ENCODE measurements around the gene CCR5AS.
"Not testable (repeated sequence)": the region's sequence is repeated elsewhere in the genome, so short reads cannot be mapped to it uniquely, and the experiment has no call there.

Gene CCR5AS

DNA sequence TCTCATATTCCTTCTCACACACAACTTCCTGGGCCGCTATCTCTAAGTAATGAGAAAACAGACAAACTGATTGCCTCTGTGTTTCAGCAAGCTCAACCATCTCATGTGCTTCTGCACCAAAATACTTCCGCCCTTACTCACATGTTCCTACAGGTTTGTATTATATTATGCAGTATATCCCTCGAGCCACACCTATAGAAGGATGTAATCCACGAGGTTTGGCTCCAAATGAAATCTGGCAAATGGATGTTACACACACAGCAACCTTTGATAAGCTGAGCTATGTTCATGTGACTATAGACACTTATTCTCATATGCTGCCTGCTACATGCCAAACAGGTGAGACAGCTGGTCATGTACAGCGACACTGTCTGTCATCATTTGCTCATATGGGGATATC lies 22.8 kb upstream of the CCR5AS start:
- Histone ChIP-seq H3K27ac (ENCODE audit: low read length) (no peak overlapping the region), H3K9me3 (ENCODE audit: insufficient read depth, low read length) (no peaks in the 10 kb centered on the region), H2AFZ (ENCODE audit: low read depth, low read length) (no peak overlapping the region), H3K9ac (ENCODE audit: low read length) (no peak overlapping the region), H3K36me3 (replicated peaks; ENCODE audit: low read depth, low read length) (no peaks in the 10 kb centered on the region), H3K79me2 (ENCODE audit: low read length) (no peaks in the 10 kb centered on the region), H3K4me3 (ENCODE audit: low read length) (no peak overlapping the region), H3K27me3 (ENCODE audit: low read depth, low read length) (peaks cover 44% of the 10 kb centered on the region), H3K4me1 (ENCODE audit: low read length) (no peaks in the 10 kb centered on the region), H4K20me1 (ENCODE audit: insufficient read depth, low read length) (no peaks in the 10 kb centered on the region), H3K4me2 (ENCODE audit: low read length) (no peak overlapping the region)
- TF ChIP-seq, protein P1, sequence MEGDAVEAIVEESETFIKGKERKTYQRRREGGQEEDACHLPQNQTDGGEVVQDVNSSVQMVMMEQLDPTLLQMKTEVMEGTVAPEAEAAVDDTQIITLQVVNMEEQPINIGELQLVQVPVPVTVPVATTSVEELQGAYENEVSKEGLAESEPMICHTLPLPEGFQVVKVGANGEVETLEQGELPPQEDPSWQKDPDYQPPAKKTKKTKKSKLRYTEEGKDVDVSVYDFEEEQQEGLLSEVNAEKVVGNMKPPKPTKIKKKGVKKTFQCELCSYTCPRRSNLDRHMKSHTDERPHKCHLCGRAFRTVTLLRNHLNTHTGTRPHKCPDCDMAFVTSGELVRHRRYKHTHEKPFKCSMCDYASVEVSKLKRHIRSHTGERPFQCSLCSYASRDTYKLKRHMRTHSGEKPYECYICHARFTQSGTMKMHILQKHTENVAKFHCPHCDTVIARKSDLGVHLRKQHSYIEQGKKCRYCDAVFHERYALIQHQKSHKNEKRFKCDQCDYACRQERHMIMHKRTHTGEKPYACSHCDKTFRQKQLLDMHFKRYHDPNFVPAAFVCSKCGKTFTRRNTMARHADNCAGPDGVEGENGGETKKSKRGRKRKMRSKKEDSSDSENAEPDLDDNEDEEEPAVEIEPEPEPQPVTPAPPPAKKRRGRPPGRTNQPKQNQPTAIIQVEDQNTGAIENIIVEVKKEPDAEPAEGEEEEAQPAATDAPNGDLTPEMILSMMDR (IDR thresholded peaks at IDR 0.05; ENCODE audit: low read depth, low read length), result no peak
- no peak for TF ChIP-seq EZH2phosphoT487 (IDR thresholded peaks at IDR 0.05; ENCODE audit: low read depth)

DNA sequence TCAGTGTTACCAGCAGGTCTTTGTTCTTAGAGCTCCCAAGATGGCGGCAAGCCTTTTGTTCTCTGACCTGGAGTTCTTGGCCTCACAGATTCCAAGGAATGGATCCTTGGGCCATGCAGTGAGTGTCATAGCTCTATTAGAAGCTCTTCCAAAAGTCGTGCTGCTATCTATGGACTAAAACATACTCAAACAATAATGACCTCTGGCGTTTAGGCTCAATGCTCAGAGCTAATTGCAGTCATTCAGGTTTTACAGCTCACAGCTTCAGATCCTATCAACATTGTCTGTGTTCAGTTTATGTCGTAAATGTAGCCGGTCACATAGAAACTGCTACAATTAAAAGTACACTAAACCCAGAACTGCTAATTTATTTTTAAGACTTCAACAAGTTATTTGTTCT lies 22.4 kb upstream of the CCR5AS start:
- Histone ChIP-seq H2AFZ (ENCODE audit: low read depth, low read length) (no peak overlapping the region), H3K4me1 (ENCODE audit: low read length) (no peaks in the 10 kb centered on the region), H3K79me2 (ENCODE audit: low read length) (no peaks in the 10 kb centered on the region), H3K27ac (ENCODE audit: low read length) (no peak overlapping the region), H3K27me3 (ENCODE audit: low read depth, low read length) (peaks cover 44% of the 10 kb centered on the region), H3K36me3 (replicated peaks; ENCODE audit: low read depth, low read length) (no peaks in the 10 kb centered on the region), H3K9me3 (ENCODE audit: insufficient read depth, low read length) (no peaks in the 10 kb centered on the region), H3K4me2 (ENCODE audit: low read length) (no peak overlapping the region), H3K4me3 (ENCODE audit: low read length) (no peak overlapping the region), H4K20me1 (ENCODE audit: insufficient read depth, low read length) (no peaks in the 10 kb centered on the region), H3K9ac (ENCODE audit: low read length) (no peak overlapping the region)
- TF ChIP-seq EZH2phosphoT487 (IDR thresholded peaks at IDR 0.05; ENCODE audit: low read depth), result no peak
- TF ChIP-seq, protein P1 (IDR thresholded peaks at IDR 0.05; ENCODE audit: low read depth, low read length), result no peak

GRCh38 chr3:46427916-46428833 lies 21.3 kb upstream of the CCR5AS start:
- H3K9ac ChIP-seq (ENCODE audit: low read length), result no peak overlapping the region
- no peaks in the 10 kb centered on the region for H3K9me3 ChIP-seq (ENCODE audit: insufficient read depth, low read length)
- H3K27ac ChIP-seq (ENCODE audit: low read length), result no peak overlapping the region
- TF ChIP-seq EZH2phosphoT487 (IDR thresholded peaks at IDR 0.05; ENCODE audit: low read depth), result no peak
- TF ChIP-seq, protein P1 (IDR thresholded peaks at IDR 0.05; ENCODE audit: low read depth, low read length), result no peak
- no peaks in the 10 kb centered on the region for H4K20me1 ChIP-seq (ENCODE audit: insufficient read depth, low read length)
- H3K27me3 ChIP-seq (ENCODE audit: low read depth, low read length), result peaks cover 46% of the 10 kb centered on the region
- no peaks in the 10 kb centered on the region for H3K79me2 ChIP-seq (ENCODE audit: low read length)
- H3K4me1 ChIP-seq (ENCODE audit: low read length), result no peaks in the 10 kb centered on the region
- no peak overlapping the region for H3K4me3 ChIP-seq (ENCODE audit: low read length)
- H2AFZ ChIP-seq (ENCODE audit: low read depth, low read length), result no peak overlapping the region
- no peak overlapping the region for H3K4me2 ChIP-seq (ENCODE audit: low read length)
- H3K36me3 ChIP-seq (replicated peaks; ENCODE audit: low read depth, low read length), result no peaks in the 10 kb centered on the region

DNA sequence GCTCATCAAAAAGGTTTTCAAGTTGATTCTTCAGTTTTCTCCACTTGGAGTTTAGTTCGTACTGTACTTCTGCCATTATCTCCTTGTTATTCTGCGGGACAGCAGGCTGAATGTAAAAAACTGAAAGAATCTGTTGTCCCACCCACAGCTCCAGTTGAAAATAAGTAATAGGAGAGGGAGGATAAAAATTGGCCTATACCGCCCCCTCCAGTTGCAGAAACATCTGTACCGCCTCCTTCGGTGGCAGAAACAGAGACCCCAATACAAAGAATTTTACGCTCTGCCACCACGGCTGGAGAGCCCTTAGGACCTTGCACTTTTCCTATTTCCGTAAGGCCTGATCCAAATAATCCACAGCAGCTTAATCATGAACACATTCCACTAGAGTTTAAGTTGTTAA lies 20.5 kb upstream of the CCR5AS start:
- not testable (repeated sequence) for H3K4me2 ChIP-seq (ENCODE audit: low read length); H3K4me1 ChIP-seq (ENCODE audit: low read length); H3K9ac ChIP-seq (ENCODE audit: low read length); H3K27ac ChIP-seq (ENCODE audit: low read length); H3K79me2 ChIP-seq (ENCODE audit: low read length); H3K9me3 ChIP-seq (ENCODE audit: insufficient read depth, low read length); H3K36me3 ChIP-seq (replicated peaks; ENCODE audit: low read depth, low read length); H3K4me3 ChIP-seq (ENCODE audit: low read length); H2AFZ ChIP-seq (ENCODE audit: low read depth, low read length); H4K20me1 ChIP-seq (ENCODE audit: insufficient read depth, low read length)
- peaks cover 46% of the 10 kb centered on the region for H3K27me3 ChIP-seq (ENCODE audit: low read depth, low read length)
- TF ChIP-seq, protein P1 (IDR thresholded peaks at IDR 0.05; ENCODE audit: low read depth, low read length), result peak; percentile 33

DNA sequence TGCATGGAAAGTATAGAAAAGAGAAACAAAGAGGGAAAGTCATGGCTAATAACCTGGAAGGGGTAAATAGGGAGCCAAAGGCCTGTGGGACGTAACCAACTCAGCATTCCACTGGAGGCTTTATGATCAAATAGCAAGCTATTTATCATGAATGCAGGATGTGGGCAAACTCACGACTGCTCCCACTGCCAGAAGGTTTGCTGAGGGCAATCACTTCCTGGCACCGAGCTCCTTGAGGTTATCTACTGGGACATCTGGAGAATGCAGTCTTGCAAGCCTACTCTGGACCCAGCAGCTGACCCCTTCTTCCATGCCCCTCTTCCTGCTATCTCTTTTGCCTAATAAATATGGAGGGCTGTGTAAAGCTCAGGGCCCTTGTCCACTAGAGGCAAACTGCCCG lies 19.6 kb upstream of the CCR5AS start:
- not testable (repeated sequence) for H3K4me3 ChIP-seq (ENCODE audit: low read length); H3K79me2 ChIP-seq (ENCODE audit: low read length); H3K4me2 ChIP-seq (ENCODE audit: low read length); H4K20me1 ChIP-seq (ENCODE audit: insufficient read depth, low read length); H3K27ac ChIP-seq (ENCODE audit: low read length); H3K9ac ChIP-seq (ENCODE audit: low read length); H3K4me1 ChIP-seq (ENCODE audit: low read length); H3K9me3 ChIP-seq (ENCODE audit: insufficient read depth, low read length); H2AFZ ChIP-seq (ENCODE audit: low read depth, low read length); H3K36me3 ChIP-seq (replicated peaks; ENCODE audit: low read depth, low read length)
- peaks cover 46% of the 10 kb centered on the region for H3K27me3 ChIP-seq (ENCODE audit: low read depth, low read length)

Measured in OCI-LY3 (cell line).